Omental fat pad (tissue), 4 donors: ENCODE measurements around the gene PHF3. TPM values are rescaled to one million over a fixed set of nuclear protein-coding genes. Genes with fewer than 3 reads are reported as not detected.
"Not testable (repeated sequence)": the region's sequence is repeated elsewhere in the genome, so short reads cannot be mapped to it uniquely, and the experiment has no call there.

Source experiments
- ATAC-seq: fragments of 150-250 bp; one replicate; pipeline ENCODE4 v1.9.1; 2016; ENCODE audit warnings: mild to moderate bottlenecking, moderate library complexity; ENCODE audit not compliant: low FRiP score
- DNase-seq: peaks from one replicate; pipeline ENCODE4 v3.0.0-alpha.2; 2019; ENCODE audit warnings: low spot score
- total RNA-seq, 4 donors: library from RNA; depleted of rRNA; stranded (reverse); fragments of >200 nt; gene quantifications; one replicate each; pipeline ENCODE4 v1.1.0, GENCODE V29; 2016
- TF ChIP-seq, protein P1 (sequence below), 3 donors: fragments of 450-650 bp; IDR thresholded peaks; one replicate each; pipeline ENCODE4 v1.5.1; 2016 to 2017; ENCODE audit warnings: antibody characterized with exemption in 3 of 3, mild to moderate bottlenecking in 3 of 3, moderate library complexity in 2 of 3

PHF3 gene
- total RNA-seq, 4 donors from 2014 or later = 37.7 to 68.9 (median 58.4) TPM

DNA sequence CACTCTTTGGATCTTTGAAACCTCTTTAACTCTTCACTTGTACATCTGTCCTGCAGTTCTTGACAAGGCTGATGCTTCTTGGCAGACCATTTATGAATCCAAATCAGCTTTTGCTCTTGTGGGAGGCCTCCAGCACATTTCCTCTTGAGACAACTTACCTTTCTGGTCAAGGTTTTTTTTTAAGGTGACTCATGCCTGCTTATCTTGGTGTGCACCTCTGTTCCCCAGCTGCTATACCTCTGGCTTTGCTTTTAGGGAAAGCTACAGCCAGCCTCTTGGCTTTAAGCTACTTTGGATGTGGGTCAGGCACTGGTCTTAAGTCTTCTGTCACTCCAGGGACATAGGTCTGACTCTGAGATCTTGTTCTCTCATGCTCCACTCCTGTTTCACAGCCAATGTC lies 106.5 kb downstream of the PHF3 start:
- DNase-seq (no peak), ATAC-seq (no peak)
- TF ChIP-seq, protein P1, sequence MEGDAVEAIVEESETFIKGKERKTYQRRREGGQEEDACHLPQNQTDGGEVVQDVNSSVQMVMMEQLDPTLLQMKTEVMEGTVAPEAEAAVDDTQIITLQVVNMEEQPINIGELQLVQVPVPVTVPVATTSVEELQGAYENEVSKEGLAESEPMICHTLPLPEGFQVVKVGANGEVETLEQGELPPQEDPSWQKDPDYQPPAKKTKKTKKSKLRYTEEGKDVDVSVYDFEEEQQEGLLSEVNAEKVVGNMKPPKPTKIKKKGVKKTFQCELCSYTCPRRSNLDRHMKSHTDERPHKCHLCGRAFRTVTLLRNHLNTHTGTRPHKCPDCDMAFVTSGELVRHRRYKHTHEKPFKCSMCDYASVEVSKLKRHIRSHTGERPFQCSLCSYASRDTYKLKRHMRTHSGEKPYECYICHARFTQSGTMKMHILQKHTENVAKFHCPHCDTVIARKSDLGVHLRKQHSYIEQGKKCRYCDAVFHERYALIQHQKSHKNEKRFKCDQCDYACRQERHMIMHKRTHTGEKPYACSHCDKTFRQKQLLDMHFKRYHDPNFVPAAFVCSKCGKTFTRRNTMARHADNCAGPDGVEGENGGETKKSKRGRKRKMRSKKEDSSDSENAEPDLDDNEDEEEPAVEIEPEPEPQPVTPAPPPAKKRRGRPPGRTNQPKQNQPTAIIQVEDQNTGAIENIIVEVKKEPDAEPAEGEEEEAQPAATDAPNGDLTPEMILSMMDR (IDR thresholded peaks at IDR 0.05) = no peak

DNA sequence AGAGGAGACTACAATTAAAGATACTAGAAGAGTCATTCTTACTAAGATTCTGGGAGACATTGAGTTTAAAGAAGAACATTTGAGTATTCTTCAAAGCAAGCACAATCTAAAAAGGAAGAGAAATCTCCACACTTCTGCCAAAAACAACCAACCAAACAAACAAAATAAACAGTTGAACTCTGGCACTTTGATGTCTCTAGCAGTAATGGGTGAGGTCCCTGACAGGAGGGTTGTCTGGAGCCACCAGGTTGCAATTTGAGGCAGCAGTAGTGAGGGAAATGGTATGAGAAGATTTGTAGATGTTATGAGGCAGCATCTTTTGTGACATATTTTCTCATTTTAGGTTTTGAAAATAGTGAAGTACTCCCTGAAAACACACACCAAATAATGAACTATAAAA lies 108.1 kb downstream of the PHF3 start:
- DNase-seq (no peak), ATAC-seq (no peak)
- TF ChIP-seq, protein P1 (IDR thresholded peaks at IDR 0.05) = no peak

DNA sequence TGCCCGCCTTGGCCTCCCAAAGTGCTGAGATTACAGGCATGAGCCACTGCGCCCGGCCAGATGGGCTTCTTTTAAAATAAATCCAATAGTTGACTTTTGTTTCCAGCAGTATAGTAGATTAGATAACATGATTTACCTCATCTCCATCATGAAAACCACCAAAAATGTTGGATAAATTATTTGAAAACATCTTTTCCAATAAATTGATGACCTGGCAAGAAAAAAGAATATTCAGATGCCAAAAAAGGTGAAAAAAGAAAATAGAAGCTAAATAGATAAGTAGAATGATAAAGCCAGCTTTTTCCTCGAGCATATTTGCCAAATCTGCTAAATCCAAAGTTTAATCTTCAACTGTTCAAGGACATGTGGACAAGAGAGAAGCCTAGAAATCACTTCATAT lies 109.2 kb downstream of the PHF3 start:
- TF ChIP-seq, protein P1 (IDR thresholded peaks at IDR 0.05) = no peak
- no peak for ATAC-seq
- no peak for DNase-seq

DNA sequence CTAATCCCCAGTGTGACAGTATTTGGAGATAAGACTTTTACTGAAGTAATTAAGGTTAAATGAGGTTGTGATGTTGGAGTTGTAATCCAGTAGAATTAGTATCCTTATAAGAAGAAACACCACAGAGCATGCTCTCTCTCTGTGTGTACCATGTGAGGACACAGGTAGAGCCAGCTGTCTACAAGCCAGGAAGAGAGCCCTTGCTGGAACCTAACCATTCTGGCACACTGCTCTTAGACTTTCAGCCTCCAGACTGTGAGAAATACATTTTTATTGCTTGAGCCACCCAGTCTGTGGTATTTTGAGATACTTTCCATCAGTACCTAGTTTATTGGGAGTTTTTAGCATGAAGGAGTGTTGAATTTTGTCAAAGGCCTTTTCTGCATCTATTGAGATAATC lies 110.2 kb downstream of the PHF3 start:
- TF ChIP-seq, protein P1 (IDR thresholded peaks at IDR 0.05) = no peak
- ATAC-seq (no peak), DNase-seq (no peak)

DNA sequence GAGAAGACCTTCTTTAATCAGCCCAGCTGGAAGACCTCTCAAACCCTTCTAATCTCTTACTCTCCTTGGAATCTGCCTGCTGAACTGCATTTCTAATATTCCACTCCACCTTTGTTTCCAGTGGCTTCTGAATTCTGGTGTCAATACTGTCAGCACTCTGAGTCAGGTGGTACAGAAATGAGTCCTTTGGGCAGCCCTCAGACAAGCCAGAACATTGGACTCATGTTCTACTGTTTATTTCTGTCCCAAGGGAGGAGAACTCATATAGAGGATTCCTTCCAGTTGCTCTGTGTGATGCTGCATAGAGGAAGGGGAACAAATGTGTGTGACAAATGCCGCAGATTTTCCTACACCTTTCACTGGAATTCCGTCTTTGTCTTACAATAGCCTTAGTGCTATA lies 114.8 kb downstream of the PHF3 start:
- ATAC-seq (no peak), DNase-seq (no peak)
- TF ChIP-seq, protein P1 (IDR thresholded peaks at IDR 0.05) = no peak

DNA sequence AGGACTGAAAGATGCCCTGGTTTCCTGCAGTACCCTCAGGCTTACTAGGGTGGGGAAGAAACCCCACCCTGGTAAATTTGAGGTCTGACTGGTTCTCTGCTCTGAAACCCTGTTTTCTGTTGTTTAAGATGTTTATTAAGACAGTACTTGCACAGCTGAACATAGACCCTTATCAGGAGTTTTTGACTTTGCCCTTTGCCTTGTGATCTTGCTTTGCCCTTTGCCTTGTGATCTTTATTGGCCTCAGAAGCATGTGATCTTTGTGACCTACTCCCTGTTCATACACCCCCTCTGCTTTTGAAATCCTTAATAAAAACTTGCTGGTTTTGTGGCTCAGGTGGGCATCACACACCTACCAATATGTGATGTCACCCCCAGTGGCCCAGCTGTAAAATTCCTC lies 121.7 kb downstream of the PHF3 start:
- DNase-seq, ATAC-seq: not testable (repeated sequence)

DNA sequence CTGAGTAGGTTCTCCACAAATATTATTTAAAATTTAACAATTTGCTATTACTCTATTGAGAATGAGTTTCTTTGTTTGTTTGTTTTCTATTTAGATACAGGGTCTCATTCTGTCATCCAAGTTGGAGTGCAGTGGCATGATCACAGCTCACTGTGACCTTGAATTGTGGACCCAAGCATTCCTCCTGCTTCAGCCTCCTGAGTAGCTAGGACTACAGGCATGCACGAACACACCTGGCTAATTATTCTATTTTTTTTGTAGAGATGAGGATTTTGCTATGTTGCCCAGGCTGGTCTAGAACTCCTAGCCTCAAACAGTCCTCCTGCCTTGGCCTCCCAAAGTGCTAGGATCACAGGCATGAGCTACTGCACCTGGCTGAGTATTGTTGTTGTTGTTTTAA lies 122.2 kb downstream of the PHF3 start:
- DNase-seq (no peak), ATAC-seq (no peak)
- TF ChIP-seq, protein P1 (IDR thresholded peaks at IDR 0.05) = no peak

DNA sequence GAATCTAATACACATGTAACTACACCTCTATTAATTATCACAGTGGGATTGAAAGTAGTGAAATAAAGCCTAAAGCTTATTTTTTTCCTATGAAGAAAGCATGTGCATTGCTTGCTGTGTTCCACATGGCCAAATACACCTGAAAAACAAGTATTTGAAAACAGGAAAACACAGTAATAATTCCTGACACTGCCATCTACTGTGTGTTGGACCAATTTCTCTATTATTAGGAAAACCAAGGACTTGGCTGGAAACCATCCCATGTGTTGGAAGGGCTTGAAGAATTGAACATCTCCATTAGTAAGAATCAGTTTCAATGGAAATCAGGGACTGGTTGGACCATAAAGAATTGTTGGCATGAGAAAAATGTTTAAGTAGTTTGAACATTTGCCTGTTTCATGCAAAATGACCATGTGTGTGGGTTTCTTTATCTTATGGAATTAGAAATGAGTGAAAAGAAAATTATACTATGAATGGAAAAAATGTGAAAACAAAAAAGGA lies 124.1 kb downstream of the PHF3 start:
- TF ChIP-seq, protein P1 (IDR thresholded peaks at IDR 0.05) = no peak
- no peak for DNase-seq
- ATAC-seq = no peak
